ENCODE data around the gene SLC25A21. TPM values are rescaled to one million over a fixed set of nuclear protein-coding genes. Genes with fewer than 3 reads are reported as not detected.
A peak's percentile ranks its signal among the peaks of the same experiment; 100 is the strongest.

Gene SLC25A21
- total and polyA plus RNA-seq, 2 of the 13 experiments (the other 11 are each of a cell fraction or from before 2014, with no cell fraction given) = 1.9 to 2.9 TPM

- TF ChIP-seq UBTF (CRISPR knock-in tag; IDR thresholded peaks at IDR 0.05) (0 out of 2 replicates have a peak, but pooled peaks have one; percentile 17), EZH2 (conservative IDR thresholded peaks at IDR 0.05; ENCODE audit: low read depth, low read length) (peak; percentile 93; the same call in 1 of the 2 replicates), ZNF7 (CRISPR knock-in tag; IDR thresholded peaks at IDR 0.05) (no peak), HES4 (CRISPR knock-in tag; IDR thresholded peaks at IDR 0.05; ENCODE audit: borderline replicate concordance) (0 out of 2 replicates have a peak, but pooled peaks have one; percentile 35), NFKB2 (CRISPR knock-in tag; IDR thresholded peaks at IDR 0.05; ENCODE audit: borderline replicate concordance) (peak; percentile 9; the same call in 1 of the 2 replicates)
Observed at GRCh38 chr14:36663404-36664321, 508.7 kb downstream of the SLC25A21 start (continued).

GRCh38 chr14:36662543-36663403 lies 509.6 kb downstream of the SLC25A21 start:
- H3K9ac ChIP-seq (ENCODE audit: insufficient read depth, low read depth, low read length) = no peak overlapping the region
- no peaks in the 10 kb centered on the region for H3K36me3 ChIP-seq (replicated peaks in 1 of 2; ENCODE audit: control insufficient read depth in 1 of 2, insufficient read depth in 2 of 2, low read length in 2 of 2)
- no peak overlapping the region for H3K4me2 ChIP-seq (ENCODE audit: low read depth, low read length)
- peaks cover 42 to 83% of the 10 kb centered on the region in 2 experiments for H3K27me3 ChIP-seq (ENCODE audit: control insufficient read depth in 1 of 2, insufficient read depth in 2 of 2, low read length in 2 of 2)
- peaks cover 14% of the 10 kb centered on the region for H3K4me1 ChIP-seq (ENCODE audit: insufficient read depth, low read length)
- POLR2A ChIA-PET = no interaction called here
- FAIRE-seq (no peak), DNase-seq (ENCODE audit: low spot score) (no peak), ATAC-seq (no peak)
- no peak overlapping the region for H2AFZ ChIP-seq (ENCODE audit: low read length)
- no peaks in the 10 kb centered on the region for H3K9me3 ChIP-seq (ENCODE audit: low read length)
- 76% methylated on average over 71 of the region's 71 CpGs for WGBS (ENCODE audit: low lambda C conversion rate)
- no peak overlapping the region for H3K4me3 ChIP-seq (replicated peaks in 1 of 3; ENCODE audit: insufficient read depth in 1 of 3, low read depth in 2 of 3, low read length in 3 of 3)
- peaks cover 2% of the 10 kb centered on the region; the same call in 1 of the 2 replicates for H4K20me1 ChIP-seq (ENCODE audit: insufficient read depth, low read length)
- no TSS peak for BruUV-seq (replicated peaks)
- intact Hi-C loops (cut with micrococcal nuclease; ENCODE audit: unreplicated experiment) (no loop called here), in situ Hi-C loops (cut with HindIII; ENCODE audit: extremely low pct_ligation_motif_present, low pct_unique_long_range_greater_than_20kb) (no loop called here)
- H3K27ac ChIP-seq (ENCODE audit: extremely low read length, insufficient read depth, low read length) = no peak overlapping the region
- CTCF ChIA-PET (ENCODE audit: low intra/inter-chr PET ratio, low total read pairs) = no interaction called here
- no peaks in the 10 kb centered on the region for H3K79me2 ChIP-seq (ENCODE audit: insufficient read depth, low read length)
- TF ChIP-seq BRD4 (CRISPR knock-in tag; IDR thresholded peaks at IDR 0.05) (0 out of 2 replicates have a peak, but pooled peaks have one; percentile 56), MYPOP (CRISPR knock-in tag; IDR thresholded peaks at IDR 0.05) (no peak), ZNF740 (CRISPR knock-in tag; IDR thresholded peaks at IDR 0.05) (no peak), HMGA1 (CRISPR knock-in tag; conservative IDR thresholded peaks at IDR 0.05) (no peak), CHD4 (IDR thresholded peaks at IDR 0.05; ENCODE audit: borderline replicate concordance, low read length) (no peak), ZNF205 (CRISPR knock-in tag; IDR thresholded peaks at IDR 0.05) (no peak), ETV6 (CRISPR knock-in tag; conservative IDR thresholded peaks at IDR 0.05) (no peak), CEBPB (IDR thresholded peaks at IDR 0.05; ENCODE audit: borderline replicate concordance, low read depth, low read length) (no peak), NFKB2 (CRISPR knock-in tag; IDR thresholded peaks at IDR 0.05; ENCODE audit: borderline replicate concordance) (0 out of 2 replicates have a peak, but pooled peaks have one; percentile 6), FOXA1 (IDR thresholded peaks at IDR 0.05) (no peak), FOXA1 (CRISPR knock-in tag; IDR thresholded peaks at IDR 0.05) (no peak), ZNF839 (CRISPR knock-in tag; IDR thresholded peaks at IDR 0.05; ENCODE audit: borderline replicate concordance) (no peak), PHF21A (CRISPR knock-in tag; IDR thresholded peaks at IDR 0.05) (no peak), ZNF780A (CRISPR knock-in tag; IDR thresholded peaks at IDR 0.05) (no peak)
